ENCODE data around the gene PADI4. TPM values are rescaled to one million over a fixed set of nuclear protein-coding genes. Genes with fewer than 3 reads are reported as not detected.

PADI4 gene
- total RNA-seq, 2 donors from 2014 or later: not detected

DNA sequence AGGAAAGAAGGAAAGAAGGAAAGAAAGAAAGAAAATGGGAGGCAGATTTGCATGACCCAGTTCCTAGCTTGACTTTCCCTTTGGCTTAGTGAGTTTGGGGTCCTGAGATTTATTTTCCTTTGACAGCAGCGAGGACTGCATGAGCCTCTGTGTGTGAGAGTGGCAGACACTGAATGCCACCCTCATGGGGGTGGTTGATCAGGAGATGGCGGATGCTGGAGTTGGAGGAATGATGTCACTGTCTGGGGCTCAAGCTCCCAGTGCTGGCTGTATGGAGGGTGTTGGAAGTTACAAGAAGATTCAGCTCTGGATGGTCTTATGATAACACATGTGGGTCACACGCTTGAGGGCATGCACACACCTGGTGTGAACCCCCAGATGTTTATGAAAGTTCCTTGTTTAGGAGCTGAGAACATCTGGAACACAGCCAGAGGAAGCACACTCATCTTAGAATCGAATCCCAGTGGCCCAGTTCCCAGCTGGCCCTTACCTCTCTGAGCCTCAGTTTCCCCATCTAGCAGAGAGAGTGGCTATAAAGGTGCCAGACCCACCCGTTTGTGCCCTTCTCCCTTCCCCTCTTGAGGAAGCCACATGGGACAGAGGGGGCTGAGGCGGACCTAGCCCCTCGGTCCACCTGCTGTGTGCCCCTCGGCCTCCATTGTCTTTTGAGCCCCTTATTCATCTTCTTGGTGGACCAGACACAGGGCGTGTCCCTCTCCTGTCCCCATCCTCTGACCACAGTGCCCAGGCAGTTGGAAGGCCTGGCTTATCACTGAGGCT is 5.7 kb downstream of the PADI4 start:
- H3K27ac ChIP-seq: no peak overlapping the region
- H3K4me3 ChIP-seq: no peak overlapping the region
- TF ChIP-seq POLR2A (IDR thresholded peaks at IDR 0.05): no peak
- TF ChIP-seq, protein P1, sequence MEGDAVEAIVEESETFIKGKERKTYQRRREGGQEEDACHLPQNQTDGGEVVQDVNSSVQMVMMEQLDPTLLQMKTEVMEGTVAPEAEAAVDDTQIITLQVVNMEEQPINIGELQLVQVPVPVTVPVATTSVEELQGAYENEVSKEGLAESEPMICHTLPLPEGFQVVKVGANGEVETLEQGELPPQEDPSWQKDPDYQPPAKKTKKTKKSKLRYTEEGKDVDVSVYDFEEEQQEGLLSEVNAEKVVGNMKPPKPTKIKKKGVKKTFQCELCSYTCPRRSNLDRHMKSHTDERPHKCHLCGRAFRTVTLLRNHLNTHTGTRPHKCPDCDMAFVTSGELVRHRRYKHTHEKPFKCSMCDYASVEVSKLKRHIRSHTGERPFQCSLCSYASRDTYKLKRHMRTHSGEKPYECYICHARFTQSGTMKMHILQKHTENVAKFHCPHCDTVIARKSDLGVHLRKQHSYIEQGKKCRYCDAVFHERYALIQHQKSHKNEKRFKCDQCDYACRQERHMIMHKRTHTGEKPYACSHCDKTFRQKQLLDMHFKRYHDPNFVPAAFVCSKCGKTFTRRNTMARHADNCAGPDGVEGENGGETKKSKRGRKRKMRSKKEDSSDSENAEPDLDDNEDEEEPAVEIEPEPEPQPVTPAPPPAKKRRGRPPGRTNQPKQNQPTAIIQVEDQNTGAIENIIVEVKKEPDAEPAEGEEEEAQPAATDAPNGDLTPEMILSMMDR (IDR thresholded peaks at IDR 0.05): no peak
- DNase-seq (no peak), ATAC-seq (no peak)
- H3K4me1 ChIP-seq: peaks cover 4% of the 10 kb centered on the region
- intact Hi-C loops (cut with DNase I): no loop called here
- H3K9me3 ChIP-seq: no peaks in the 10 kb centered on the region
- no peaks in the 10 kb centered on the region for H3K36me3 ChIP-seq (replicated peaks in 1 of 2; ENCODE audit: insufficient read depth in 1 of 2, low read depth in 2 of 2)
- 74 to 80% methylated on average over 9 of the region's 9 CpGs for WGBS, 2 donors
- no peaks in the 10 kb centered on the region for H3K27me3 ChIP-seq

DNA sequence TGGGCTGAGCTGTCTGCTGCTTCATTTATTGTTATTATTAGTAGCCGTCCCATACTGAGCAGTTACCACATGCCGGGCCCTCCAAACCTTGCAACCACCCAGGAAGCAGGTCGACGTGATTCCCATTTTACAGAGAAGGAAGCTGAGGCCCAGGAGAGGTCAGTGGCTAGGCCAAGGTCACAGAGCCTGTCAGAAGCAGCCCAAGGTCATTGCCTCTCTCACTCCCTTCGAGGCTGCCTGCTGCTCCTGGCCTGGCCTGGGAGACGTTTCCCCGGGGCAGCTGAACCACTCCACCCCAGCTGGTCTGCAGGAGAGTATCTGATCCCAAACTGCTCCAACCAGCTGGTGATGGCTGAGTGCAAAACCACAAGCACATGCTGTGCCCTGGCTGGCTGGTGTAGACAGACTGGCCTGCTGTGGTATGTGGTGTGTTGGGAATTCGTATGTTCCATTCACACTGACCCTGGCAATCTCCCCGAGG is 6.5 kb downstream of the PADI4 start:
- no peak for TF ChIP-seq POLR2A (IDR thresholded peaks at IDR 0.05)
- TF ChIP-seq, protein P1 (IDR thresholded peaks at IDR 0.05): no peak
- no peaks in the 10 kb centered on the region for H3K27me3 ChIP-seq
- DNase-seq (no peak), ATAC-seq (no peak)
- H3K4me3 ChIP-seq: no peak overlapping the region
- 40 to 68% methylated on average over 4 to 8 of the region's 9 CpGs for WGBS, 2 donors
- intact Hi-C loops (cut with DNase I): no loop called here
- H3K27ac ChIP-seq: no peak overlapping the region
- H3K9me3 ChIP-seq: no peaks in the 10 kb centered on the region
- H3K36me3 ChIP-seq (replicated peaks in 1 of 2; ENCODE audit: insufficient read depth in 1 of 2, low read depth in 2 of 2): no peaks in the 10 kb centered on the region
- H3K4me1 ChIP-seq: peaks cover 4% of the 10 kb centered on the region

DNA sequence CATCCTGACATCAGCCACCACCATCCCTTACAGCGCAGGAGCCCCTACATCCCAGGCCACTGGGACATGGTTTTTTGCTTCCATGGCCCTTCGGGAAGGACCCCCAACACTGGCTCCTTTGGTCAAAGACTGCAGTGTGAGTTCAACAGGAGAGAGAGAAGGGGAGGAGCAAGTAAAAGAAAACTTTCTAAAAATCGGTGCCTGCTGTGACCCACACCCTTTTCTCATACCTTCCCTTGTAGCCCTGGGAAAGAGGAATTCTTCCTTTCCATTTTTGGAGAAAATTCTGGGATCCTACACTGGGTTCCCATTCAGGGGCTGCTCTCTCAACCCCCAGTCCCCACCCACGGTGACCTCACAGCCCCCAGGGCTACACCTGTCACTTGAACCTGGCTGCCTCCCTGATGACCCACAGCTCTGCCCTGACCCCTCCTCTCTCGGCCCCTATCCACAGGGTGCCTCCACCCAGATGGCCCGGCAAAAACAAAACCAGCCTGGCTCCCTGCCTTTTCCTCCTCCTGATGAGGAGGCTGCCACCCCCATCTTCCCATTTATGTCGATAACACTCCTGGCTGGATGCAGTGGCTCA is 7.6 kb downstream of the PADI4 start:
- Histone ChIP-seq H3K27me3 (no peaks in the 10 kb centered on the region), H3K4me3 (no peak overlapping the region), H3K9me3 (no peaks in the 10 kb centered on the region), H3K36me3 (replicated peaks in 1 of 2; ENCODE audit: insufficient read depth in 1 of 2, low read depth in 2 of 2) (no peaks in the 10 kb centered on the region), H3K27ac (no peak overlapping the region), H3K4me1 (peaks cover 4% of the 10 kb centered on the region)
- ATAC-seq: no peak
- intact Hi-C loops (cut with DNase I): no loop called here
- 61 to 65% methylated on average over 5 to 7 of the region's 7 CpGs for WGBS, 2 donors
- TF ChIP-seq POLR2A (IDR thresholded peaks at IDR 0.05): no peak
- TF ChIP-seq, protein P1 (IDR thresholded peaks at IDR 0.05): no peak
- no peak for DNase-seq

DNA sequence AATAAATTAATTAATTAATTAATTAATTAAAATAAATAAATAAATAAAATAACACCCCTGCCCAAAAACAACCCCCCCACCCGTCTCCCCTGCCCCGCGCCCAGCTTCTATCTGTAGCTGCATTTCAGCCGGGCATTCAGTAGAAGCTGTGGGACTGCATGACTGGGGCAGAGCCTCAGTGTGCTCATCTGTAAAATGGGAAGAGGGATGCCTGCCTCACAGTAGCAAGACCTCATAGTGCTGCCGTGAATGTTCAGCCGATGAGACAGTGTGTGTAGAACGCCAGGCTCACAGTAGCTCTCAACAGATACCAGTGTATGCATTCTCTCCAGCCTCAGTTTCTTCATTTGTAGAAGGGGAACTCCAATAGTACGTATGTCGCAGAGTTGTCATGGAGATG is 8.7 kb downstream of the PADI4 start:
- Histone ChIP-seq H3K36me3 (replicated peaks in 1 of 2; ENCODE audit: insufficient read depth in 1 of 2, low read depth in 2 of 2) (no peaks in the 10 kb centered on the region), H3K9me3 (no peaks in the 10 kb centered on the region), H3K27ac (no peak overlapping the region), H3K4me3 (no peak overlapping the region), H3K27me3 (no peaks in the 10 kb centered on the region), H3K4me1 (peaks cover 4% of the 10 kb centered on the region)
- WGBS, 2 donors: 77 to 99% methylated on average over 8 to 9 of the region's 9 CpGs
- no peak for DNase-seq
- ATAC-seq: no peak
- intact Hi-C loops (cut with DNase I): no loop called here
- TF ChIP-seq, protein P1 (IDR thresholded peaks at IDR 0.05): no peak
- TF ChIP-seq POLR2A (IDR thresholded peaks at IDR 0.05): no peak
